ENCODE results near the gene FCER1G. TPM values are rescaled to one million over a fixed set of nuclear protein-coding genes. Genes with fewer than 3 reads are reported as not detected.

Gene FCER1G
- total RNA-seq, 1 experiment from 2014 or later: 0.77 TPM

DNA sequence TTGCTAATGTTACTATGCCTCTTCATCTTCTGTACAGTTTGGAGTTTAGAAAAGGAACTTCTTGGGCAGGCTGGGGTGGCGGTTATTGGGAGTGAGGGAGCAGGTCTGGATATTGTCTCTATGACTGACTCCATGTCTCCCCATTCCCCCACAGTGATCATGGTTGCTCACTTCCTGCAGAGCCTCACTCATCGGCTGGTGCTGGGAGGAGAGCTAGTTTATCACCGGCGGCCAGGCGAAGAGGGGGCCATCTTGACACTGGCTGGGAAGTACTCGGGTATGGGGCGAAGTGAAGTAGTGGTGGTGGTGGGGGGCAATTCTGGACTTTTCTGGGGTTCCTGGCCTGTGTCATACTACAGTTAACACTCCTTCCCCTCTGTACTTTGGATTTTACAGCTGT is 12.9 kb downstream of the FCER1G start:
- H3K9me3 ChIP-seq (ENCODE audit: control insufficient read depth, insufficient read depth, low read depth, low read length): no peaks in the 10 kb centered on the region
- ATAC-seq (no peak), DNase-seq (ENCODE audit: low read depth, low spot score) (no peak)
- intact Hi-C loops (cut with micrococcal nuclease; ENCODE audit: unreplicated experiment): loop anchor here (5.0 kb wide), 2 partner anchors 64 to 144 kb away; no protein-coding TSS in a partner anchor
- no peak overlapping the region for H3K27ac ChIP-seq (ENCODE audit: low read length)
- no peak for TF ChIP-seq SIN3A (IDR thresholded peaks at IDR 0.05; ENCODE audit: borderline replicate concordance, insufficient read depth, low read depth, low read length)
- TF ChIP-seq, protein P1, sequence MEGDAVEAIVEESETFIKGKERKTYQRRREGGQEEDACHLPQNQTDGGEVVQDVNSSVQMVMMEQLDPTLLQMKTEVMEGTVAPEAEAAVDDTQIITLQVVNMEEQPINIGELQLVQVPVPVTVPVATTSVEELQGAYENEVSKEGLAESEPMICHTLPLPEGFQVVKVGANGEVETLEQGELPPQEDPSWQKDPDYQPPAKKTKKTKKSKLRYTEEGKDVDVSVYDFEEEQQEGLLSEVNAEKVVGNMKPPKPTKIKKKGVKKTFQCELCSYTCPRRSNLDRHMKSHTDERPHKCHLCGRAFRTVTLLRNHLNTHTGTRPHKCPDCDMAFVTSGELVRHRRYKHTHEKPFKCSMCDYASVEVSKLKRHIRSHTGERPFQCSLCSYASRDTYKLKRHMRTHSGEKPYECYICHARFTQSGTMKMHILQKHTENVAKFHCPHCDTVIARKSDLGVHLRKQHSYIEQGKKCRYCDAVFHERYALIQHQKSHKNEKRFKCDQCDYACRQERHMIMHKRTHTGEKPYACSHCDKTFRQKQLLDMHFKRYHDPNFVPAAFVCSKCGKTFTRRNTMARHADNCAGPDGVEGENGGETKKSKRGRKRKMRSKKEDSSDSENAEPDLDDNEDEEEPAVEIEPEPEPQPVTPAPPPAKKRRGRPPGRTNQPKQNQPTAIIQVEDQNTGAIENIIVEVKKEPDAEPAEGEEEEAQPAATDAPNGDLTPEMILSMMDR (IDR thresholded peaks at IDR 0.05): no peak
- TF ChIP-seq POLR2AphosphoS5 (IDR thresholded peaks at IDR 0.05; ENCODE audit: low read depth, low read length): no peak
- TF ChIP-seq, protein P2, sequence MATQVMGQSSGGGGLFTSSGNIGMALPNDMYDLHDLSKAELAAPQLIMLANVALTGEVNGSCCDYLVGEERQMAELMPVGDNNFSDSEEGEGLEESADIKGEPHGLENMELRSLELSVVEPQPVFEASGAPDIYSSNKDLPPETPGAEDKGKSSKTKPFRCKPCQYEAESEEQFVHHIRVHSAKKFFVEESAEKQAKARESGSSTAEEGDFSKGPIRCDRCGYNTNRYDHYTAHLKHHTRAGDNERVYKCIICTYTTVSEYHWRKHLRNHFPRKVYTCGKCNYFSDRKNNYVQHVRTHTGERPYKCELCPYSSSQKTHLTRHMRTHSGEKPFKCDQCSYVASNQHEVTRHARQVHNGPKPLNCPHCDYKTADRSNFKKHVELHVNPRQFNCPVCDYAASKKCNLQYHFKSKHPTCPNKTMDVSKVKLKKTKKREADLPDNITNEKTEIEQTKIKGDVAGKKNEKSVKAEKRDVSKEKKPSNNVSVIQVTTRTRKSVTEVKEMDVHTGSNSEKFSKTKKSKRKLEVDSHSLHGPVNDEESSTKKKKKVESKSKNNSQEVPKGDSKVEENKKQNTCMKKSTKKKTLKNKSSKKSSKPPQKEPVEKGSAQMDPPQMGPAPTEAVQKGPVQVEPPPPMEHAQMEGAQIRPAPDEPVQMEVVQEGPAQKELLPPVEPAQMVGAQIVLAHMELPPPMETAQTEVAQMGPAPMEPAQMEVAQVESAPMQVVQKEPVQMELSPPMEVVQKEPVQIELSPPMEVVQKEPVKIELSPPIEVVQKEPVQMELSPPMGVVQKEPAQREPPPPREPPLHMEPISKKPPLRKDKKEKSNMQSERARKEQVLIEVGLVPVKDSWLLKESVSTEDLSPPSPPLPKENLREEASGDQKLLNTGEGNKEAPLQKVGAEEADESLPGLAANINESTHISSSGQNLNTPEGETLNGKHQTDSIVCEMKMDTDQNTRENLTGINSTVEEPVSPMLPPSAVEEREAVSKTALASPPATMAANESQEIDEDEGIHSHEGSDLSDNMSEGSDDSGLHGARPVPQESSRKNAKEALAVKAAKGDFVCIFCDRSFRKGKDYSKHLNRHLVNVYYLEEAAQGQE (IDR thresholded peaks at IDR 0.05; ENCODE audit: insufficient read depth in 1 of 2, low read depth in 2 of 2, low read length in 1 of 2): no peak
- no peak for TF ChIP-seq TCF7L2 (IDR thresholded peaks at IDR 0.05; ENCODE audit: low read depth, low read length)
- peaks cover 19% of the 10 kb centered on the region for H3K4me1 ChIP-seq (ENCODE audit: control insufficient read depth, insufficient read depth, low read length)
- no TSS peak for BruUV-seq (replicated peaks)
- in situ Hi-C loops (cut with HindIII; ENCODE audit: low pct_unique_long_range_greater_than_20kb, low sequenced_read_pairs): no loop called here
- H3K36me3 ChIP-seq (ENCODE audit: control insufficient read depth, insufficient read depth, low read length): peaks cover 2% of the 10 kb centered on the region; the same call in 1 of the 2 replicates
- POLR2A ChIA-PET: no interaction called here
- no peak overlapping the region for H3K4me3 ChIP-seq (ENCODE audit: low read depth in 2 of 2, low read length in 2 of 2)
- CTCF ChIA-PET: interaction anchor here (0.6 kb wide), 1 partner anchor 9 kb away, joined by 3 read pairs; no protein-coding TSS in a partner anchor
- H3K27me3 ChIP-seq (ENCODE audit: control insufficient read depth, insufficient read depth, low read length): no peaks in the 10 kb centered on the region

DNA sequence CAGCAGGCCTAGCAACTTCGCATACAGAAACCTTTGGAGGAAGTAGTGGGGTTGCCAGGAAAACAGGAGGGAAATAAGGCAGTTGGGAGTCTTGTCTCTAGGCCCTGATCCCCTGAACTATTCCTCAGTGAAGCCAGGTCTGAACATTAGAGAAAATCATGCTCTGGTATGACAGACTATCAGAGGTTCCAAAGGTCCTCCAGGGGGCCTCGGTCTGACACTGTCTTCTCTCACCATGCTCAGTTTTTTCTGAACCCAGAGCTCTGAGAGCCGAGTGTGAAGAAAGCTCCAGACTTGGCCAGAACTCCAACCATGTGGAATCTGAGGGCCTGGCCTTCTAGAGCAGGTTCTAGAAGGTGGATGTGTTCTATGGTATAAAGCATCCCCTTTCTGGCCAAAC is 14.8 kb downstream of the FCER1G start:
- peaks cover 19% of the 10 kb centered on the region for H3K4me1 ChIP-seq (ENCODE audit: control insufficient read depth, insufficient read depth, low read length)
- H3K36me3 ChIP-seq (ENCODE audit: control insufficient read depth, insufficient read depth, low read length): peaks cover 2% of the 10 kb centered on the region; the same call in 1 of the 2 replicates
- no peak overlapping the region for H3K4me3 ChIP-seq (ENCODE audit: low read depth in 2 of 2, low read length in 2 of 2)
- ChIA-PET CTCF (interaction anchor here (0.5 to 1.0 kb wide), 2 partner anchors 28 to 61 kb away, joined by 3 read pairs; no protein-coding TSS in a partner anchor), POLR2A (no interaction called here)
- H3K27ac ChIP-seq (ENCODE audit: low read length): no peak overlapping the region
- in situ Hi-C loops (cut with HindIII; ENCODE audit: low pct_unique_long_range_greater_than_20kb, low sequenced_read_pairs): no loop called here
- no peaks in the 10 kb centered on the region for H3K9me3 ChIP-seq (ENCODE audit: control insufficient read depth, insufficient read depth, low read depth, low read length)
- TF ChIP-seq POLR2AphosphoS5 (IDR thresholded peaks at IDR 0.05; ENCODE audit: low read depth, low read length) (no peak), SIN3A (IDR thresholded peaks at IDR 0.05; ENCODE audit: borderline replicate concordance, insufficient read depth, low read depth, low read length) (no peak), TCF7L2 (IDR thresholded peaks at IDR 0.05; ENCODE audit: low read depth, low read length) (no peak)
- TF ChIP-seq, protein P2 (IDR thresholded peaks at IDR 0.05; ENCODE audit: insufficient read depth in 1 of 2, low read depth in 2 of 2, low read length in 1 of 2): no peak
- TF ChIP-seq, protein P1 (IDR thresholded peaks at IDR 0.05): no peak; the same call in 1 of the 2 replicates
- ATAC-seq (no peak), DNase-seq (ENCODE audit: low read depth, low spot score) (no peak)
- H3K27me3 ChIP-seq (ENCODE audit: control insufficient read depth, insufficient read depth, low read length): no peaks in the 10 kb centered on the region
- BruUV-seq (replicated peaks): TSS peak; percentile 47
- intact Hi-C loops (cut with micrococcal nuclease; ENCODE audit: unreplicated experiment): loop anchor here (5.0 kb wide), 2 partner anchors 62 to 142 kb away; no protein-coding TSS in a partner anchor
